H9 (cell line): Measurements from ENCODE around the gene TP53BP2. TPM values are rescaled to one million over a fixed set of nuclear protein-coding genes. Genes with fewer than 3 reads are reported as not detected.

ENCODE experiments used
- DNase-seq: peaks from one replicate; pipeline ENCODE4 v3.0.0-alpha.2; 2017
- H2AFZ ChIP-seq: one replicate; pipeline ENCODE4 v1.6.1; 2013; ENCODE audit warnings: mild to moderate bottlenecking, low read length, control low read depth, moderate library complexity
- H2AK5ac ChIP-seq: 2 replicates; pipeline ENCODE4 v1.6.1; 2013; ENCODE audit warnings: low read length, control low read depth, mixed read lengths; ENCODE audit not compliant: insufficient read length
- H2BK120ac ChIP-seq: one replicate; pipeline ENCODE4 v1.6.1; 2013; ENCODE audit warnings: low read depth, mild to moderate bottlenecking, low read length, control low read depth, inconsistent platforms; ENCODE audit not compliant: poor library complexity, severe bottlenecking
- H2BK12ac ChIP-seq: 2 replicates; pipeline ENCODE4 v1.6.1; 2013; ENCODE audit warnings: low read length, control low read depth, mixed read lengths, low read depth; ENCODE audit not compliant: insufficient read length
- H2BK15ac ChIP-seq: 2 replicates; pipeline ENCODE4 v1.6.1; 2013; ENCODE audit warnings: low read depth, low read length, control low read depth
- H2BK20ac ChIP-seq: one replicate; pipeline ENCODE4 v1.6.1; 2013; ENCODE audit warnings: low read depth, mild to moderate bottlenecking, low read length, control low read depth, inconsistent platforms; ENCODE audit not compliant: poor library complexity, severe bottlenecking
- H2BK5ac ChIP-seq: 2 replicates; pipeline ENCODE4 v1.6.1; 2013; ENCODE audit warnings: low read length, control low read depth, mixed read lengths; ENCODE audit not compliant: insufficient read length
- H3K14ac ChIP-seq: 2 replicates; pipeline ENCODE4 v1.6.1; 2013; ENCODE audit warnings: low read length, control low read depth; ENCODE audit not compliant: insufficient read depth
- H3K18ac ChIP-seq: 2 replicates; pipeline ENCODE4 v1.6.1; 2013; ENCODE audit warnings: low read depth, mild to moderate bottlenecking, mixed read lengths, low read length, control low read depth; ENCODE audit not compliant: insufficient read length
- H3K23ac ChIP-seq: 2 replicates; pipeline ENCODE4 v1.6.1; 2013; ENCODE audit warnings: low read length, control low read depth, mixed read lengths, low read depth; ENCODE audit not compliant: insufficient read length
- H3K23me2 ChIP-seq: 2 replicates; pipeline ENCODE4 v1.6.1; 2013; ENCODE audit warnings: low read depth, mild to moderate bottlenecking, mixed read lengths, low read length, control low read depth; ENCODE audit not compliant: insufficient read length, poor library complexity, severe bottlenecking
- H3K27ac ChIP-seq: 2 replicates; pipeline ENCODE4 v1.5.1; 2013; ENCODE audit warnings: low read length, control low read depth, mixed read lengths, low read depth; ENCODE audit not compliant: insufficient read length
- H3K27me3 ChIP-seq: 2 replicates; pipeline ENCODE4 v1.6.1; 2013; ENCODE audit warnings: low read length, control low read depth, inconsistent platforms; ENCODE audit not compliant: insufficient read depth
- H3K4ac ChIP-seq: 2 replicates; pipeline ENCODE4 v1.6.1; 2013; ENCODE audit warnings: low read depth, mild to moderate bottlenecking, control low read depth, inconsistent platforms, low read length, moderate library complexity
- H3K4me1 ChIP-seq: 2 replicates; pipeline ENCODE4 v1.6.1; 2013; ENCODE audit warnings: low read length, control low read depth, inconsistent platforms; ENCODE audit not compliant: insufficient read depth
- H3K4me2 ChIP-seq: 2 replicates; pipeline ENCODE4 v1.6.1; 2013; ENCODE audit warnings: low read length, control low read depth, mixed read lengths; ENCODE audit not compliant: insufficient read length, insufficient read depth
- H3K56ac ChIP-seq: 2 replicates; pipeline ENCODE4 v1.6.1; 2013; ENCODE audit warnings: low read depth, mild to moderate bottlenecking, mixed read lengths, low read length, control low read depth; ENCODE audit not compliant: insufficient read length
- H3K79me1 ChIP-seq: 2 replicates; pipeline ENCODE4 v1.6.1; 2013; ENCODE audit warnings: low read depth, mild to moderate bottlenecking, moderate library complexity, low read length, control low read depth, inconsistent platforms; ENCODE audit not compliant: insufficient read depth, poor library complexity, severe bottlenecking
- H3K79me2 ChIP-seq: 2 replicates; pipeline ENCODE4 v1.6.1; 2013; ENCODE audit warnings: low read length, control low read depth, inconsistent platforms; ENCODE audit not compliant: insufficient read depth
- H3K9ac ChIP-seq: 2 replicates; pipeline ENCODE4 v1.6.1; 2013; ENCODE audit warnings: low read length, control low read depth, mixed read lengths; ENCODE audit not compliant: insufficient read length; ENCODE audit errors: extremely low read depth
- H3K9me3 ChIP-seq: one replicate; pipeline ENCODE4 v1.6.1; 2013; ENCODE audit warnings: low read depth, low read length, inconsistent platforms; ENCODE audit not compliant: control insufficient read depth
- H3T11ph ChIP-seq: one replicate; pipeline ENCODE4 v1.6.1; 2013; ENCODE audit warnings: mild to moderate bottlenecking, low read length, control low read depth, inconsistent platforms
- H4K20me1 ChIP-seq: one replicate; pipeline ENCODE4 v1.6.1; 2013; ENCODE audit not compliant: control insufficient read depth, insufficient read length, insufficient read depth
- H4K5ac ChIP-seq: 2 replicates; pipeline ENCODE4 v1.6.1; 2013; ENCODE audit warnings: low read depth, mild to moderate bottlenecking, mixed read lengths, low read length, control low read depth; ENCODE audit not compliant: insufficient read length
- H4K8ac ChIP-seq: replicated peaks from 2 replicates; pipeline ENCODE4 v1.6.1; 2013; ENCODE audit warnings: low read length, control low read depth, mixed read lengths, low read depth; ENCODE audit not compliant: insufficient read length
- H4K91ac ChIP-seq: 2 replicates; pipeline ENCODE4 v1.6.1; 2013; ENCODE audit warnings: low read depth, mild to moderate bottlenecking, moderate library complexity, mixed read lengths, low read length, control low read depth; ENCODE audit not compliant: insufficient read length
- H3K27ac Mint-ChIP-seq, 3 experiments: 2 replicates in 2 of 3; 3 replicates in 1 of 3; pipeline ENCODE4 v1.8.0; 2020 to 2021; ENCODE audit warnings: mixed read lengths in 3 of 3, mild to moderate bottlenecking in 1 of 3, moderate library complexity in 1 of 3
- H3K27me3 Mint-ChIP-seq: 2 replicates; pipeline ENCODE4 v1.8.0; 2021; ENCODE audit warnings: low read depth, mild to moderate bottlenecking, moderate library complexity, mixed read lengths
- H3K36me3 Mint-ChIP-seq, 3 experiments: 2 replicates in 2 of 3; 3 replicates in 1 of 3; pipeline ENCODE4 v1.8.0; 2020 to 2021; ENCODE audit warnings: low read depth in 3 of 3, mixed read lengths in 3 of 3; ENCODE audit not compliant: insufficient read depth in 1 of 3
- H3K4me1 Mint-ChIP-seq, 2 experiments: 2 replicates each; pipeline ENCODE4 v1.8.0; 2020; ENCODE audit warnings: mixed read lengths in 2 of 2
- H3K4me3 Mint-ChIP-seq, 2 experiments: 2 replicates in 1 of 2; 3 replicates in 1 of 2; pipeline ENCODE4 v1.8.0; 2020 to 2021; ENCODE audit warnings: mild to moderate bottlenecking in 2 of 2, mixed read lengths in 2 of 2, moderate library complexity in 1 of 2
- H3K9me3 Mint-ChIP-seq, 2 experiments: 2 replicates in 1 of 2; 3 replicates in 1 of 2; pipeline ENCODE4 v1.8.0; 2020; ENCODE audit warnings: mild to moderate bottlenecking in 2 of 2, mixed read lengths in 2 of 2, moderate library complexity in 1 of 2
- WGBS: extraction: QIAGEN DNeasy Blood & Tissue Kit; methylation state at CpG from one replicate; pipeline ENCODE4 v1.1.7; 2013; ENCODE audit warnings: missing lambda C conversion rate, low lambda C conversion rate, mixed read lengths; ENCODE audit not compliant: insufficient read length; ENCODE audit errors: extremely low coverage; 5-methylcytosine and 5-hydroxymethylcytosine counted together
- total RNA-seq: library from RNA; stranded (reverse); gene quantifications from 2 replicates; pipeline ENCODE4 v1.2.1, GENCODE V29; 2021
- TF ChIP-seq, protein P1 (sequence below): fragments of 200-600 bp; sonication (generic); conservative IDR thresholded peaks from 3 replicates; pipeline ENCODE4 v1.8.0; 2021; ENCODE audit warnings: antibody characterized with exemption, mild to moderate bottlenecking

TP53BP2 gene
- total RNA-seq, 1 experiment from 2014 or later = 49.7 TPM

DNA sequence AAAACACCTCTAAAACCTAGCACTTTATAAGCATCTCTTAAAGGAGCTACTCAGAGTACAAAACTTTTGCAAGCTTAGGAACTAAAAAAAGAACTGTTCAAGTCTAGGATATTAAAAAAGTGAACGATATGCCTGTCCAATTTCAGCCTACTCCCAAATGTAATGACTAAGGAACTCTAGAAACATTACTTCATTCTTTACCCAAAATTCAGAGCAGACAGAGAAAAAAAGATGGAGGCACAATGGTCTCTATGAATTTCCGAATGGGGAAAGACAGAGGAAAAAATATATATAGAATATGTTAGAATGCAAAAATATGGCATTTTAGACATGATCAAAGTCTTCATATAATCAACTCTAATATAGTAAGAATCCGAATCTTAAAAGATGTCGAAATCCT is 61.2 kb downstream of the TP53BP2 start:
- H2AFZ ChIP-seq = no peak overlapping the region
- no peaks in the 10 kb centered on the region for H3K79me1 ChIP-seq
- H3K27ac ChIP-seq = no peak overlapping the region
- H3K4ac ChIP-seq = no peak overlapping the region
- Mint-ChIP-seq H3K9me3 (no peaks in the 10 kb centered on the region), H3K27ac (no peak overlapping the region), H3K4me3 (no peak overlapping the region), H3K4me1 (no peaks in the 10 kb centered on the region), H3K36me3 (peaks cover 16 to 71% (median 68%) of the 10 kb centered on the region in 3 experiments; a peak in 6 of 7 replicates), H3K27me3 (no peaks in the 10 kb centered on the region)
- no peak overlapping the region for H3K56ac ChIP-seq
- H3K27me3 ChIP-seq = no peaks in the 10 kb centered on the region
- no peaks in the 10 kb centered on the region for H4K20me1 ChIP-seq
- no peak overlapping the region for H4K91ac ChIP-seq
- no peak for DNase-seq
- TF ChIP-seq, protein P1, sequence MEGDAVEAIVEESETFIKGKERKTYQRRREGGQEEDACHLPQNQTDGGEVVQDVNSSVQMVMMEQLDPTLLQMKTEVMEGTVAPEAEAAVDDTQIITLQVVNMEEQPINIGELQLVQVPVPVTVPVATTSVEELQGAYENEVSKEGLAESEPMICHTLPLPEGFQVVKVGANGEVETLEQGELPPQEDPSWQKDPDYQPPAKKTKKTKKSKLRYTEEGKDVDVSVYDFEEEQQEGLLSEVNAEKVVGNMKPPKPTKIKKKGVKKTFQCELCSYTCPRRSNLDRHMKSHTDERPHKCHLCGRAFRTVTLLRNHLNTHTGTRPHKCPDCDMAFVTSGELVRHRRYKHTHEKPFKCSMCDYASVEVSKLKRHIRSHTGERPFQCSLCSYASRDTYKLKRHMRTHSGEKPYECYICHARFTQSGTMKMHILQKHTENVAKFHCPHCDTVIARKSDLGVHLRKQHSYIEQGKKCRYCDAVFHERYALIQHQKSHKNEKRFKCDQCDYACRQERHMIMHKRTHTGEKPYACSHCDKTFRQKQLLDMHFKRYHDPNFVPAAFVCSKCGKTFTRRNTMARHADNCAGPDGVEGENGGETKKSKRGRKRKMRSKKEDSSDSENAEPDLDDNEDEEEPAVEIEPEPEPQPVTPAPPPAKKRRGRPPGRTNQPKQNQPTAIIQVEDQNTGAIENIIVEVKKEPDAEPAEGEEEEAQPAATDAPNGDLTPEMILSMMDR = no peak
- no peak overlapping the region for H3K14ac ChIP-seq
- H3K9me3 ChIP-seq = no peaks in the 10 kb centered on the region
- no peaks in the 10 kb centered on the region for H3K23me2 ChIP-seq
- no peak overlapping the region for H2BK12ac ChIP-seq
- H3K4me1 ChIP-seq = no peaks in the 10 kb centered on the region
- H3K79me2 ChIP-seq = no peaks in the 10 kb centered on the region
- H2BK5ac ChIP-seq = no peak overlapping the region
- no peak overlapping the region for H3K23ac ChIP-seq
- no peak overlapping the region for H4K8ac ChIP-seq
- no peak overlapping the region for H2BK120ac ChIP-seq
- no peak overlapping the region for H3K4me2 ChIP-seq
- H3K18ac ChIP-seq = no peak overlapping the region
- no peak overlapping the region for H4K5ac ChIP-seq
- H2BK20ac ChIP-seq = no peak overlapping the region
- H3T11ph ChIP-seq = no peak overlapping the region
- no peak overlapping the region for H2AK5ac ChIP-seq
- no CpG with 5 or more reads among the region's 4 CpGs for WGBS
- H2BK15ac ChIP-seq = no peak overlapping the region
- H3K9ac ChIP-seq = no peak overlapping the region
